Stimulated activated CD8-positive, alpha-beta memory T cell treated with anti-CD3 and anti-CD28 coated beads, Interleukin-12 subunit alpha, Interleukin-12 subunit beta, amount 100 ng/mL, for 24 hours (primary cell): ENCODE data around the gene PLD2.
"Not testable (repeated sequence)": the region's sequence is repeated elsewhere in the genome, so short reads cannot be mapped to it uniquely, and the experiment has no call there.

Experiments used
- DNase-seq: peaks from one replicate; pipeline ENCODE4 v3.0.0-alpha.2; 2020; ENCODE audit errors: extremely low read depth

Gene PLD2

GRCh38 chr17:4858068-4858881, 51.3 kb downstream of the PLD2 start:
- no peak for DNase-seq

GRCh38 chr17:4858882-4859260, 51.9 kb downstream of the PLD2 start:
- no peak for DNase-seq

- DNase-seq, result no peak
These were observed 53.1 kb downstream of the PLD2 start for GRCh38 chr17:4859816-4860625.

GRCh38 chr17:4860651-4861050, 53.7 kb downstream of the PLD2 start:
- no peak for DNase-seq

- DNase-seq, result no peak
These were observed 54.1 kb downstream of the PLD2 start for GRCh38 chr17:4861052-4861451.

GRCh38 chr17:4862720-4863119, 55.8 kb downstream of the PLD2 start:
- no peak for DNase-seq

GRCh38 chr17:4863321-4863720, 56.4 kb downstream of the PLD2 start:
- no peak for DNase-seq

GRCh38 chr17:4867535-4867934, 60.6 kb downstream of the PLD2 start:
- DNase-seq, result not testable (repeated sequence)

GRCh38 chr17:4869058-4869998, 62.4 kb downstream of the PLD2 start:
- not testable (repeated sequence) for DNase-seq

GRCh38 chr17:4870855-4871254, 63.9 kb downstream of the PLD2 start:
- no peak for DNase-seq

GRCh38 chr17:4872786-4873185, 65.8 kb downstream of the PLD2 start:
- no peak for DNase-seq
